Muscle layer of colon (tissue), 2 donors: ENCODE results near the gene COX6B2.
"Not testable (repeated sequence)": the region's sequence is repeated elsewhere in the genome, so short reads cannot be mapped to it uniquely, and the experiment has no call there.

Source experiments
- H3K27ac ChIP-seq: one replicate; pipeline ENCODE4 v1.7.0; 2013; ENCODE audit warnings: low read depth, mild to moderate bottlenecking, low read length, moderate library complexity
- H3K27me3 ChIP-seq, 2 donors: one replicate each; pipeline ENCODE4 v1.7.0; 2013; ENCODE audit warnings: low read length in 2 of 2, mild to moderate bottlenecking in 2 of 2; ENCODE audit not compliant: insufficient read depth in 2 of 2, control insufficient read depth in 1 of 2
- H3K36me3 ChIP-seq: one replicate; pipeline ENCODE4 v1.7.0; 2013; ENCODE audit warnings: mild to moderate bottlenecking, low read length; ENCODE audit not compliant: insufficient read depth
- H3K4me1 ChIP-seq: one replicate; pipeline ENCODE4 v1.7.0; 2013; ENCODE audit warnings: mild to moderate bottlenecking, low read length; ENCODE audit not compliant: insufficient read depth
- H3K4me3 ChIP-seq, 2 donors: one replicate each; pipeline ENCODE4 v1.7.0; 2013; ENCODE audit warnings: low read length in 2 of 2, low read depth in 1 of 2, mild to moderate bottlenecking in 1 of 2, moderate library complexity in 1 of 2
- H3K9ac ChIP-seq: one replicate; pipeline ENCODE4 v1.7.0; 2013; ENCODE audit warnings: low read length
- H3K9me3 ChIP-seq: one replicate; pipeline ENCODE4 v1.7.0; 2013; ENCODE audit warnings: mild to moderate bottlenecking, low read length
- donor health status: abdominal sarcoma.
- donor health status: Adenocarcinoma of cecum.

Gene COX6B2

DNA sequence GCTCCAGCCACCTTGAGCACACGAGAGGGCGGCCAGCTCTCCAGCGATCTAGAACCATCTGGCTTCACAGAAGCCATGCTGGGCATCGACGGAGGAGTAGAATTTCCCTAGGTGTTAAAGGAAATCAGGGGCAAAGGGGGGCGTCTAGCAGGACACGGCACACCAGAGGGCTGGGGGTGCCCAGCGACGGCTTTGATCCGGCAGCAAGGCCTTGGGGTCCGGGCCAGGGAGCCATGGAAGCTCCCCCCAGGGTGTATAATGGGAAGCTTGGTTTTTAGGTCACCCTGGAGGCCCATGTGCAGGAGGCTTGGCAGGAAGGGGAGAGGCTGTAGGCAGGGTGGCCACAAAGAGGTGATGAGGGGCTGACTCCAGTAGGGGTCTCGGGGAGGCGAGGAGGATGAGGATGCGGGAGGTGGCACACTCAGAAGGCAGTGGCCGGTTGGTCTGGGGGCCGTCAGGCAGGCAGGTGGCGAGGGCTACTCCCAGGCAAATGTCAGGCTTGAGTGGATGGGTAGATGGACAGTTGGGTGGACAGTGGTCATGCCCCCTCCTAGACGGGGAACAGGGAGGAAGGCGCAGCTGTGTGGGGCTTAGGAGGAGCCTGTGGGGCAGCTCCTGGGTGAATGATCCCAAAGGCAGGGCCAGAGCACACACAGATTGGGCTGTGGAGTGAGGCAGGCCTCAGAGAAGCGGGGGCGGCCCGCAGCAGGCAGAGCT lies 9.3 kb downstream of the COX6B2 start:
- Histone ChIP-seq H3K4me3 (no peak overlapping the region), H3K9me3 (no peaks in the 10 kb centered on the region), H3K9ac (no peak overlapping the region), H3K36me3 (peaks cover 16% of the 10 kb centered on the region), H3K27me3 (no peaks in the 10 kb centered on the region), H3K27ac (no peak overlapping the region), H3K4me1 (peaks cover 11% of the 10 kb centered on the region)

GRCh38 chr19:55344444-55344843 lies 10.1 kb downstream of the COX6B2 start:
- Histone ChIP-seq H3K9me3 (no peaks in the 10 kb centered on the region), H3K36me3 (peaks cover 16% of the 10 kb centered on the region), H3K4me1 (peaks cover 11% of the 10 kb centered on the region), H3K27me3 (no peaks in the 10 kb centered on the region), H3K27ac (no peak overlapping the region), H3K9ac (no peak overlapping the region), H3K4me3 (no peak overlapping the region)

DNA sequence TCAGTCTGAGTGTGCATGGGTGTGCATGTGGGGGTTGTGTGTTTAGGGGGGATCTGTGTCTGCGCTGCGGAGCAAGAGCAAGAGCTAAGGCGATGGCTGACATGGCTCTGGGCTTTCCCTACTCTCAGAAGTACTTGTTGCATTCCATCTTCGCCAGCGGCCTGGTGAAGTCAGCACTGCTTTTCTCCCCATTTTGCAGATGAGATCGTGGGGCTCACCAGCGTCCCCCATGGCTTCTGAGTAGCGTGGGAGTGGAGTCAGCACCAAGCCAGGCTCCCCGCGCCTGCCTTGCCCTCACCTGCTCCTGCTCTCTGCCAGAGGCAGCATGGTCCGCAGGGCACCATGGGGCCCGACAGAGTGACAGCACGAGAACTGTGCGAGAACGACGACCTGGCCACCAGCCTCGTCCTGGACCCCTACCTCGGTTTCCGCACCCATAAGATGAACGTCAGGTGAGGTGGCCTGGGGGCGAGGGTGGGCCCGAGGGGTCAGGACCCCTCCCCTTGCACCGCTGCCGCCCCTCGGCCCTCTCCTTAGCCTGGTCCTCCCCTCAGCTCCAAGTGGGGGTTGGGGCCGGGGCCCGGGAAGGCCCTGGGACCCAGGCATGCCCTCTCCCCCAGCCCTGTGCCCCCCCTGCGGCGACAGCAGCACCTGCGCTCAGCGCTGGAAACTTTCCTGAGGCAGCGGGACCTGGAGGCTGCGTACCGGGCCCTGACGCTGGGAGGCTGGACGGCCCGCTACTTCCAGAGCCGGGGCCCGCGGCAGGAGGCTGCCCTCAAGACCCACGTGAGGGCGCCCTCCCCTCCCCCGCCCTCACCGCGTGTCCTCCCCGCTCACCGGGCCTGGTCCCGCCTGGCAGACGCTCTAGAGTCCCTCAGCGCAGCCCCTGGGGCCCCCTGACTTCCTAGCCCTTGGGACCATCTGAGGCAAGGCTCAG lies 12.7 kb downstream of the COX6B2 start:
- Histone ChIP-seq H3K27ac (no peak overlapping the region), H3K27me3 (no peaks in the 10 kb centered on the region), H3K9me3 (no peaks in the 10 kb centered on the region), H3K36me3 (peaks cover 16% of the 10 kb centered on the region), H3K4me1 (peaks cover 19% of the 10 kb centered on the region), H3K9ac (no peak overlapping the region), H3K4me3 (peak overlapping the region in 1 of 2 donors; percentile 86)

DNA sequence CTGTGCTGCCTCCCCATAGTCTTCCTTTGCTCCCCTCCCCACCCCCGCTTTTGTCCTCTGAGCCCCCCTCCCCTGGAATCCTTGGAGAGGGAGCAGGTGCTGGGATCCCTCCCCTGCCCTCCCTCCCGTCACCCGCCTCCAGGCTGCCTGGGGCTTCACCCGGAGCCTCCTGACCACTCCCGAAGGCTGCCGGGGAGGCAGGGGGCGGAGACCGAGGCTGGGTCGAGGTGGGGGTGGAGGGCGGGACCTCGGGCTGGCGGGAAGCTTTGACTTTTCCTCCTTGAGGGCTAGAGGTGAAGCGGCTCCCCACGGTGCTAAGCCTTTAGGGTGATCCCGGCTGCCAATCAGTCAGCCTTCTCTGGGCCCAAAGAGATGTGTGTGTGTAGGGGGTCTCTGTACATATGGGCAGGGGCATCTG lies 13.3 kb downstream of the COX6B2 start:
- H3K27ac ChIP-seq = peak overlapping the region; percentile 76
- H3K9ac ChIP-seq = peak overlapping the region; percentile 90

GRCh38 chr19:55340784-55341147 lies 13.8 kb downstream of the COX6B2 start:
- peaks cover 19% of the 10 kb centered on the region for H3K4me1 ChIP-seq
- no peaks in the 10 kb centered on the region for H3K9me3 ChIP-seq
- H3K27me3 ChIP-seq = no peaks in the 10 kb centered on the region
- H3K27ac ChIP-seq = peak overlapping the region; percentile 76
- peak overlapping the region; percentile 90 for H3K9ac ChIP-seq
- H3K4me3 ChIP-seq = peak overlapping the region; percentile 86 to 95
- H3K36me3 ChIP-seq = peaks cover 16% of the 10 kb centered on the region

More for the DNA sequence above, 13.3 kb downstream of the COX6B2 start:
- no peaks in the 10 kb centered on the region for H3K27me3 ChIP-seq
- H3K4me3 ChIP-seq = peak overlapping the region; percentile 86 to 95
- H3K36me3 ChIP-seq = peaks cover 16% of the 10 kb centered on the region
- H3K9me3 ChIP-seq = no peaks in the 10 kb centered on the region
- H3K4me1 ChIP-seq = peaks cover 19% of the 10 kb centered on the region

GRCh38 chr19:55339889-55340783 lies 14.4 kb downstream of the COX6B2 start:
- Histone ChIP-seq H3K4me3 (peak overlapping the region; percentile 86 to 95), H3K27ac (peak overlapping the region; percentile 76), H3K9ac (peak overlapping the region; percentile 90), H3K36me3 (peaks cover 16% of the 10 kb centered on the region), H3K9me3 (no peaks in the 10 kb centered on the region), H3K4me1 (peaks cover 19% of the 10 kb centered on the region), H3K27me3 (no peaks in the 10 kb centered on the region)

- H3K27me3 ChIP-seq = no peaks in the 10 kb centered on the region
- H3K4me3 ChIP-seq = peak within 1 kb of the TSS; percentile 86 to 95
- H3K27ac ChIP-seq = peak within 1 kb of the TSS; percentile 76
- H3K9ac ChIP-seq = peak within 1 kb of the TSS; percentile 90
- peaks cover 19% of the 10 kb centered on the region for H3K4me1 ChIP-seq
- peaks cover 16% of the 10 kb centered on the region for H3K36me3 ChIP-seq
- H3K9me3 ChIP-seq = no peaks in the 10 kb centered on the region
Observed at GRCh38 chr19:55339105-55339888, 15.2 kb downstream of the COX6B2 start, which contains the start of gene KMT5C. TSS of gene KMT5C (plus strand) at chr19:55339876. CDS start at chr19:55341937, 2,061 bp downstream.

DNA sequence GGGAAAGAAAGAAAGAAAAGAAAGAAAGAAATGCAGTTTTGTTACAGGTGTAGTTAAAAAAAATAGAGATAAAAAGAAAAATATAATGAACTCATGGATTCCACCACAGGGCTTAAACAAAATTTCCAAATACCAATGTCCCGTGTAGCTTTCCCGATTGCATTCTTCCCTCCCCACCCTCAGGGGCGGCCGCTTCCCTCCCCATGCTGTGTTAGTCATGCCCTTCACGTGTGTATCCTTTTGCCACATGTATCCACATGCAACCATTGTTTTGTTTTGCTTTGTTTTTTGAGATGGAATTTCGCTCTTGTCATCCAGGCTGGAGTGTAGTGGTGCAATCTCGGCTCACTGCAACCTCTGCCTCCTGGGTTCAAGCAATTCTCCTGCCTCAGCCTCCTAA lies 18.4 kb downstream of the COX6B2 start:
- H3K36me3 ChIP-seq = no peaks in the 10 kb centered on the region
- H3K27me3 ChIP-seq = no peaks in the 10 kb centered on the region
- H3K4me3 ChIP-seq = no peak overlapping the region
- H3K9me3 ChIP-seq = no peaks in the 10 kb centered on the region
- H3K27ac ChIP-seq = no peak overlapping the region
- H3K9ac ChIP-seq = no peak overlapping the region
- peaks cover 14% of the 10 kb centered on the region for H3K4me1 ChIP-seq

DNA sequence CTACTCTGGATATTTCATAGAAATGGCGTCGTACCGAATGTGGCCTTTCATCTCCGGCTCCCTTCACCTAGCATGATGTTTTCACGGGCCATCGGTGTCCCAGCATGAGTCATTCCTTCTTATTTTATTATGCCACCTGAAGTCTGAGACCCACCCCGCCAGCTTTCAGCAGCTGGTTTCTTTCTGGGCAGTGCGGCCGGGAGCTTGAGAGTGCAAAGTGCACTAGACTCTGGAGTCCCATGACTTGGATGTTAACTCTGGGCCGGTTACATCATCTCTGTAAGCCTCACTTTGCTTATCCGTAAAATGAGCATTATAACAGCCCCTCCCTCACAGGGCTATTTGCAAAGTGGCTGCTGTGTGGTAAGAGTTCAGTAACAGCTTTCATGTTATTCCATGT lies 20.6 kb downstream of the COX6B2 start:
- no peaks in the 10 kb centered on the region for H3K27me3 ChIP-seq
- H3K27ac ChIP-seq = no peak overlapping the region
- H3K4me1 ChIP-seq = peaks cover 7% of the 10 kb centered on the region
- H3K36me3 ChIP-seq = no peaks in the 10 kb centered on the region
- H3K9me3 ChIP-seq = no peaks in the 10 kb centered on the region
- H3K9ac ChIP-seq = no peak overlapping the region
- no peak overlapping the region for H3K4me3 ChIP-seq

DNA sequence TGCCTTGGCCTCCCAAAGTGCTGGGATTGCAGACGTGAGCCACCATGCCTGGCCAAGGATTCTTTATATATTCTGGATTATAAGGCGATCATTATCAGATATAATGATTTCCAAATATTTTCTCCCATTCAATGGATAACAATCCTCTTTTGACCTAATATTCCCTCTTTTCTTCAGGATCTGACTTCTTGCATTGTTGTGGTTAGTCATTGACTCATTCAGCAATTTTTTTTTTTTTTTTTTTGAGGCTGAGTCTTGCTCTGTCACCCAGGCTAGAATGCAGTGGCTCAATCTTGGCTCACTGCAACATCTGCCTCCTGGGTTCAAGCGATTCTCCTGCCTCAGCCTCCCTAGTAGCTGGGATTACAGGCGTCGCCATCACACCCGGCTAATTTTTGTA lies 24.7 kb downstream of the COX6B2 start:
- not testable (repeated sequence) for H3K27ac ChIP-seq, H3K9ac ChIP-seq, H3K36me3 ChIP-seq, H3K27me3 ChIP-seq, H3K4me1 ChIP-seq, H3K9me3 ChIP-seq, H3K4me3 ChIP-seq
